KMS-11 (cell line): ENCODE measurements around the gene TUBD1.
"Not testable (repeated sequence)": the region's sequence is repeated elsewhere in the genome, so short reads cannot be mapped to it uniquely, and the experiment has no call there.

Experiments used
- H2AFZ ChIP-seq: fragments of 200-600 bp; sonication (generic); 2 replicates; pipeline ENCODE4 v1.6.1; 2016; ENCODE audit warnings: antibody characterized with exemption, mixed run types, low read depth
- H3K27ac ChIP-seq: fragments of 200-600 bp; sonication (generic); 2 replicates; pipeline ENCODE4 v1.6.1; 2016; ENCODE audit warnings: mild to moderate bottlenecking, mixed run types
- H3K27me3 ChIP-seq: fragments of 200-600 bp; sonication (generic); 2 replicates; pipeline ENCODE4 v1.6.1; 2017; ENCODE audit warnings: mild to moderate bottlenecking, low read depth, mixed run types, moderate library complexity; ENCODE audit not compliant: insufficient read depth
- H3K36me3 ChIP-seq: fragments of 200-600 bp; sonication (generic); 2 replicates; pipeline ENCODE4 v1.6.1; 2017; ENCODE audit warnings: mild to moderate bottlenecking, mixed run types; ENCODE audit not compliant: insufficient read depth
- H3K4me1 ChIP-seq: fragments of 200-600 bp; sonication (generic); 2 replicates; pipeline ENCODE4 v1.6.1; 2016; ENCODE audit warnings: mild to moderate bottlenecking, low read depth, mixed run types; ENCODE audit not compliant: poor library complexity, severe bottlenecking
- H3K4me2 ChIP-seq: fragments of 200-600 bp; sonication (generic); 2 replicates; pipeline ENCODE4 v1.7.0; 2016; ENCODE audit warnings: mild to moderate bottlenecking, mixed run types
- H3K4me3 ChIP-seq: fragments of 200-600 bp; sonication (generic); IDR thresholded peaks from 2 replicates; pipeline ENCODE4 v1.6.1; 2017; ENCODE audit warnings: low read depth, low read length, mixed read lengths; ENCODE audit not compliant: insufficient read depth
- H3K79me2 ChIP-seq: fragments of 200-600 bp; sonication (generic); 2 replicates; pipeline ENCODE4 v1.6.1; 2016; ENCODE audit warnings: low read depth, mixed run types; ENCODE audit not compliant: insufficient read depth
- H3K9ac ChIP-seq: fragments of 200-600 bp; sonication (generic); 2 replicates; pipeline ENCODE4 v1.6.1; 2016; ENCODE audit warnings: mild to moderate bottlenecking, mixed run types
- H4K20me1 ChIP-seq: fragments of 200-600 bp; sonication (generic); 2 replicates; pipeline ENCODE4 v1.6.1; 2016; ENCODE audit warnings: mild to moderate bottlenecking, mixed run types; ENCODE audit not compliant: insufficient read depth
- TF ChIP-seq, protein P1 (sequence below): fragments of 200-600 bp; sonication (generic); conservative IDR thresholded peaks from 2 replicates; pipeline ENCODE4 v1.6.1; 2017; ENCODE audit warnings: low read depth, mild to moderate bottlenecking, antibody characterized with exemption, low read length, moderate library complexity, mixed read lengths

The TUBD1 gene

DNA sequence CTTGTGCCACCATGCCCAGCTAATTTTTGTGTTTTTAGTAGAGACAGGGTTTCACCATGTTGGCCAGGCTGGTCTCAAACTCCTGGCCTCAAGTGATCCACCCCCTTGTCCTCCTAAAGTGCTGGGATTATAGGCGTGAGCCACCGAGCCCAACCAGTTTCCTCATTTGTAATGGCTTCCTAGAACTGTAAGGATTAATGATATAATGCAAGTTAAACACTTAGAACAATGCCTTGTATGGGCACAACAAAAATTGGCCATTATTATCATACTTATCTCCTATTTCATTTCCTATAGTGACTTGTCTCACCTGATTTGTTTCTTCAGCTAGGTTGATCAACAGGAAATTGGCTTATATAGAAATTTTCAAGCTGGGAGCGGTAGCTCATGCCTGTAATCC is 14.1 kb downstream of the TUBD1 start:
- H3K27me3 ChIP-seq: no peaks in the 10 kb centered on the region
- H3K4me3 ChIP-seq: no peak overlapping the region
- H3K36me3 ChIP-seq: no peaks in the 10 kb centered on the region
- H4K20me1 ChIP-seq: no peaks in the 10 kb centered on the region
- no peak overlapping the region for H3K9ac ChIP-seq
- no peak overlapping the region for H3K4me2 ChIP-seq
- no peaks in the 10 kb centered on the region for H3K4me1 ChIP-seq
- TF ChIP-seq, protein P1, sequence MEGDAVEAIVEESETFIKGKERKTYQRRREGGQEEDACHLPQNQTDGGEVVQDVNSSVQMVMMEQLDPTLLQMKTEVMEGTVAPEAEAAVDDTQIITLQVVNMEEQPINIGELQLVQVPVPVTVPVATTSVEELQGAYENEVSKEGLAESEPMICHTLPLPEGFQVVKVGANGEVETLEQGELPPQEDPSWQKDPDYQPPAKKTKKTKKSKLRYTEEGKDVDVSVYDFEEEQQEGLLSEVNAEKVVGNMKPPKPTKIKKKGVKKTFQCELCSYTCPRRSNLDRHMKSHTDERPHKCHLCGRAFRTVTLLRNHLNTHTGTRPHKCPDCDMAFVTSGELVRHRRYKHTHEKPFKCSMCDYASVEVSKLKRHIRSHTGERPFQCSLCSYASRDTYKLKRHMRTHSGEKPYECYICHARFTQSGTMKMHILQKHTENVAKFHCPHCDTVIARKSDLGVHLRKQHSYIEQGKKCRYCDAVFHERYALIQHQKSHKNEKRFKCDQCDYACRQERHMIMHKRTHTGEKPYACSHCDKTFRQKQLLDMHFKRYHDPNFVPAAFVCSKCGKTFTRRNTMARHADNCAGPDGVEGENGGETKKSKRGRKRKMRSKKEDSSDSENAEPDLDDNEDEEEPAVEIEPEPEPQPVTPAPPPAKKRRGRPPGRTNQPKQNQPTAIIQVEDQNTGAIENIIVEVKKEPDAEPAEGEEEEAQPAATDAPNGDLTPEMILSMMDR: no peak
- H3K27ac ChIP-seq: no peak overlapping the region
- no peak overlapping the region for H2AFZ ChIP-seq
- no peaks in the 10 kb centered on the region for H3K79me2 ChIP-seq

DNA sequence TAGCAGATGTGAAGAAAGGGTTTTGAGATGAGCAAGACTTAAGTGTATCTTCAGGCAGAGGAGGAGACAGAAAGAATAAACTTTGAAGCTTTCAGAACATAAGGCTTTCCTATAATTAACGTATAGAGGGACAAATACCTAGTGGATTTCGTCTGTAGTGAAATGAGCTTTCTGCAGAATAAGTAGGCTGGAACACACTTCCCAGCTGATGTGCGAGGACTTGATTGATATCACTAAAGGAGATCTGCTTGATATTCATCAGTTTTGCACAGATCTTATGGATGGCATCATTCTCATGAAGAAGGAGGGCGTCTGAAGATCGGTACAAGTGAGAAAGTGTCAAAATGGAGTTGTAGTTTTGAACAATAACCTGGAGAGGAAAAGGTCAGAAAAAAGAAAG is 14.8 kb downstream of the TUBD1 start:
- H3K36me3 ChIP-seq: no peaks in the 10 kb centered on the region
- H3K27me3 ChIP-seq: no peaks in the 10 kb centered on the region
- no peak overlapping the region for H2AFZ ChIP-seq
- no peak overlapping the region for H3K4me2 ChIP-seq
- TF ChIP-seq, protein P1: no peak
- H3K4me1 ChIP-seq: no peaks in the 10 kb centered on the region
- H3K79me2 ChIP-seq: no peaks in the 10 kb centered on the region
- no peak overlapping the region for H3K27ac ChIP-seq
- H4K20me1 ChIP-seq: no peaks in the 10 kb centered on the region
- H3K9ac ChIP-seq: no peak overlapping the region
- no peak overlapping the region for H3K4me3 ChIP-seq

DNA sequence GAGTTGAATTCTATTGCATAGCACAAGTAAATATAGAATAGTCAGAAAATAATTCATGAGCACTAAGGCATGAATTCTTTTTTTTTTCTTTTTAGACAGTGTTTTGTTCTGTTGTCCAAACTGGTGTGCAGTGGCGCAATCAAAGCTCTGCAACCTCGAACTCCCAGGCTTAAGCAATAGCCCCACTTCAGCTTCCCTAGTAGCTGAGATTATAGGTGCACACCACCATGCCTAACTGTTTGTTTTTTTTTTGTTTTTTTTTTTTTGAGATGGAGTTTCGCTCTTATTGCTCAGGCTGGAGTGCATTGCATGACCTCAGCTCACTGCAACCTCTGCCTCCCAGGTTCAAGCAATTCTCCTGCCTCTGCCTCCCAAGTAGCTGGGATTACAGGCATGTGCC is 16.6 kb downstream of the TUBD1 start:
- Histone ChIP-seq H3K4me3 (no peak overlapping the region), H3K4me2 (no peak overlapping the region), H3K4me1 (no peaks in the 10 kb centered on the region), H3K79me2 (no peaks in the 10 kb centered on the region), H3K27me3 (no peaks in the 10 kb centered on the region), H4K20me1 (no peaks in the 10 kb centered on the region), H2AFZ (no peak overlapping the region), H3K36me3 (no peaks in the 10 kb centered on the region), H3K9ac (no peak overlapping the region), H3K27ac (no peak overlapping the region)
- TF ChIP-seq, protein P1: no peak

DNA sequence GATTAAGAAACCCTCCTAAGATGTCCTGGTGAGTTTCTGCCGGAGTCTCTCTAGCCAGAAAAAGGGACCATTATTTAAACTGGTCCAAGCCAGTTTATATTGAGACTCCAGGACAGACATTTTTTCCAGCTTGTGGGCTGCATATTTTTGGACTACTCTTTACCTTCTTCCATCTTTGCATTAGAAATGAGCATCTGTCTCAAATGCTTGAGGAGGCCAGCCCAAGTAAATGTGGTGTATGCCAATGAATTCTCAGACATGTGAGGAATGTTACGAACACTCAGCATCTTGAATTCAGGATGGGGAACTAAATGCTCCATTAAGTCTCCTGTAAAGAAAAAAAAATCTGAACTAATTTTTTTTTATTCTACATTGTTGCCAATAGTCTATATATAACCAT is 18.4 kb downstream of the TUBD1 start:
- H4K20me1 ChIP-seq: no peaks in the 10 kb centered on the region
- no peaks in the 10 kb centered on the region for H3K79me2 ChIP-seq
- no peak overlapping the region for H3K4me3 ChIP-seq
- no peak overlapping the region for H2AFZ ChIP-seq
- H3K27me3 ChIP-seq: no peaks in the 10 kb centered on the region
- TF ChIP-seq, protein P1: no peak
- H3K36me3 ChIP-seq: no peaks in the 10 kb centered on the region
- no peak overlapping the region for H3K4me2 ChIP-seq
- no peaks in the 10 kb centered on the region for H3K4me1 ChIP-seq
- H3K27ac ChIP-seq: no peak overlapping the region
- no peak overlapping the region for H3K9ac ChIP-seq

DNA sequence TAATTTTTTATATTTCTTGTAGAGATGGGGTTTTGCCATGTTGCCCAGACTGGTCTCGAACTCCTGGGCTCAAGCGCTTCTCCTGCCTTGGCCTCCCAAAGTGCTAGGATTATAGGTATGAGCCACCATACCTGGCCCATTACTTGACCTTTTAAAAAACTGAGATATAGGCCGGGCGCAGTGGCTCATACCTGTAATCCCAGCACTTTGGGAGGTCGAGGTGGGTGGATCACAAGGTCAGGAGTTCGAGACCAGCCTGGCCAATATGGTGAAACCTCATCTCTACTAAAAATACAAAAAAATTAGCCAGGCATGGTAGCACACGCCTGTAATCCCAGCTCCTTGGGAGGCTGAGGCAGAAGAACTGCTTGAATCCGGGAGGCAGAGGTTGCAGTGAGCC is 19.3 kb downstream of the TUBD1 start:
- H3K79me2 ChIP-seq, H3K9ac ChIP-seq, H2AFZ ChIP-seq, H3K27ac ChIP-seq, H3K4me1 ChIP-seq, H3K36me3 ChIP-seq, H3K4me2 ChIP-seq, H3K4me3 ChIP-seq, H4K20me1 ChIP-seq, H3K27me3 ChIP-seq: not testable (repeated sequence)
